Kidney capillary endothelial cell (primary cell): ENCODE data around the gene NPW.

ENCODE experiments used
- DNase-seq: peaks from one replicate; pipeline ENCODE4 v3.0.0-alpha.2; 2018; ENCODE audit warnings: low spot score

NPW gene

DNA sequence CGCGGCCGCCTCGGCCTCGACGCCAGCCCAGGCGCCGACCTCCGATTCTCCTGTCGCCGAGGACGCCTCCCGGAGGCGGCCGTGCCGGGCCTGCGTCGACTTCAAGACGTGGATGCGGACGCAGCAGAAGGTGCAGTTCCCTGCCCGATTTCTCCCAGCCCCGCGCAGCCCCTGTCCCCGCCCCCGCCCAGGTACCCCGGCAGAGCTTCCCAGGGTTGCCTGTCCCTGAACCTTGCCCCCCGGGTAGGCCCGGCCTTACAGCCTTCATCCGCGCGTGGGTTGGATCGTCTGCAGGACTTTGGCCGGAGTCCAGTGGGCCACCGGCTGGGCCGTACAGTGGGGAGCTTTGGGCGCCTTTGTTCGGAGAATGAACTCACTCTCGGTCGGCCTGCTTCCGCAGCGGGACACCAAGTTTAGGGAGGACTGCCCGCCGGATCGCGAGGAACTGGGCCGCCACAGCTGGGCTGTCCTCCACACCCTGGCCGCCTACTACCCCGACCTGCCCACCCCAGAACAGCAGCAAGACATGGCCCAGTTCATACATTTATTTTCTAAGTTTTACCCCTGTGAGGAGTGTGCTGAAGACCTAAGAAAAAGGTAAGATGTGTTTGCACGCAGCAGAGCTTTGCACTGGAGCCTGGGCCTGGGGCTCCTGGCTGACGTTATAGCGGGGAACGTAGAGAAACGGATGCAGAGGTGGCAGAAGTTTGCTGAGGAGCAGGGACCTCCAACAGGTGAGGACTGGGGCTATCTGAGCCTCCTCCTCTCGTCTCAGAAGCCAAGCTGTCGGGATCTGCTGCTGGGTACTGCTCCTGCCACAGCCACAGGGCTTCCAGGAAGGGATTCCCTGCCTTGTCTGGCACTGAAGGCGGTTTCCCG is 35.0 kb upstream of the NPW start:
- DNase-seq = no peak

DNA sequence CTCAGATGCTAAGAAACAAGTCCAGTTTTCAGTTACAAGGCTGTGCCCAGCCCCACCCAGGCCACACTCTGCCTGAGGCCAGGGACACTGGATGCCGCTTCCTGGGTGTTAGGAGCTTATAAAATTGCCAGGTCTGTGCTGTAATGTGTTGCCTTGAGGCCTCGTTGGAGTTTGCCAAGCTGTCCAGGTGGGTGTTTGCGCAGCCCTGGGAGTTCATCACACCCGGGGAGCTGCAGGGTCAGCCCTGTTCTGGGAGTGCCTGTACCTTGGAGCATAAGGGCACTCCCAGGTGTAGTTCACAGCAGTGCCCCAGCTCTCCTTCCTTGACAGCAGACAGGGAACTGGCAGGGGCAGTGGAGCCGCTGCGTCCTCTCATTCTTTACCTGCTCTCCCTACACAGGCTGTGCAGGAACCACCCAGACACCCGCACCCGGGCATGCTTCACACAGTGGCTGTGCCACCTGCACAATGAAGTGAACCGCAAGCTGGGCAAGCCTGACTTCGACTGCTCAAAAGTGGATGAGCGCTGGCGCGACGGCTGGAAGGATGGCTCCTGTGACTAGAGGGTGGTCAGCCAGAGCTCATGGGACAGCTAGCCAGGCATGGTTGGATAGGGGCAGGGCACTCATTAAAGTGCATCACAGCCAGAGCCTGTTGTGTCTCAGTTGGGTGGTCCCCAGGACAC is 34.0 kb upstream of the NPW start:
- DNase-seq = no peak

DNA sequence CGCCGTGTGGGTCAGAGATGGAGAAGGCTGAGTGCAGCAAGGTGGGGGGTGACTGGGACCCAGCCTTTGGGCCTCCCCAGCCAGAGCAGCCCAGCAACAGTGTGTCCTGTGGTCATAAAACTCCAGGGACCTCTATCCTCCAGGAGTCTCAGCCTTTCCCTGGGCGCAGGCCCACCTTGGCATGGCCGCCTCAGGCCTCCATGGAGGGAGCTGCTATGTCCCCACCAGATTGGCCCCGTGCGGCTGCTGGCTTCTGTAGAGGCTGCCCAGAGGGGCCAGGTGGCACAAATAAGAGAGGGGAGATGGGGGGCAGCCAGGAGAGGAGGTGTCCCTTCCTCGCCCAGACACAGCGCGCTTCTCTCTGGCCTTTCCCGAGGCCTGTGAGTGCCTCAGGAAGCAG is 32.4 kb upstream of the NPW start:
- DNase-seq = no peak

DNA sequence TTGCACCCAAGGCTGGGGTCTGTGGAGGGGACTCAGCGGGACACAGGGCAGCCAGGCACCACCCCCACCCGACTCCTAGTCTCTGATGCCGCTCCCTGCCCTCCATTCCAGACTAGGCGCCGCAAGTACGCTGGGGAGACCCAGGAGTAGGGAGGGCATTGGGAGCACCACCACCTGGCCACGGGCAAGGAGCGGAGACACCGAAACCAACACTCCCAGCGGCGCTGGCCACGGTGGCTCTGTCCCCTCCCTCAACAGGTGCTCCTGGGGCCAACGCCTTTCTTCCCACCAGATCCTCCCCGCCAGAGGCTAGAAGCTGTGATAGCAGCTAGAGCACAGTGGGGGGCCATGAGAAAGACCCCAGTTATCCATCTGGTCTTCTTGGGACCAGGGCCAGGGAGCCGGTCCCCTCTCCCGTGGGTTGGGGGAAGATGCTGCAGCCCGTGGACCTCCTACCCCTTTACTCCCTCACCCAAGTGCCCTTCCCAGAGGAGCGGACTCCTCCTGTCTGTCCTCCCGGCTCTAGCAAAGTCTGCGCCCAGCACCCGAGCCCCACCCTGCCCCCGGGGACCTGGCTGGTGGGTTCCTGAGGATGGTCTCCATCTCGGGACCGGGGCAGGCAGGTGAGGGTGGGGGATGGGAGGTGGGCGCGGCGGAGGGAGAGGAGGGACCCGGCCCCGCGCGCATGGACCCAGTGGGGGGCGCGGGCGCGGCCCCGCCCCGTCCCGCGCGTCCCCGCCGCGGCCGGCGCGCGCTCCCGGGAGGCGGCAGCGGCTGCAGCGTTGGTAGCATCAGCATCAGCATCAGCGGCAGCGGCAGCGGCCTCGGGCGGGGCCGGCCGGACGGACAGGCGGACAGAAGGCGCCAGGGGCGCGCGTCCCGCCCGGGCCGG is 30.1 kb upstream of the NPW start, which contains the start of gene SYNGR3:
TSS of gene SYNGR3 (plus strand) at position 762 of the 892 bp plus-strand sequence. CDS start 133 bp downstream, outside the sequence.
- no peak for DNase-seq

DNA sequence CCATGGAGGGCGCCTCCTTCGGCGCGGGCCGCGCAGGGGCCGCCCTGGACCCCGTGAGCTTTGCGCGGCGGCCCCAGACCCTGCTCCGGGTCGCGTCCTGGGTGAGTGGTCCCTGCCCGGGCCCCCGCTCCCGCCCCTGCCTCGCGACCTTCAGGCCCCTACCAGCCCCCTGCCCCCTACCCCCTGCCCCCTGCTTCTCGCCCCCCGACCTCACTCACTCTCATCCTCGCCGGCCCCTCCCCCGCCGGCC is 29.6 kb upstream of the NPW start:
- DNase-seq = no peak

DNA sequence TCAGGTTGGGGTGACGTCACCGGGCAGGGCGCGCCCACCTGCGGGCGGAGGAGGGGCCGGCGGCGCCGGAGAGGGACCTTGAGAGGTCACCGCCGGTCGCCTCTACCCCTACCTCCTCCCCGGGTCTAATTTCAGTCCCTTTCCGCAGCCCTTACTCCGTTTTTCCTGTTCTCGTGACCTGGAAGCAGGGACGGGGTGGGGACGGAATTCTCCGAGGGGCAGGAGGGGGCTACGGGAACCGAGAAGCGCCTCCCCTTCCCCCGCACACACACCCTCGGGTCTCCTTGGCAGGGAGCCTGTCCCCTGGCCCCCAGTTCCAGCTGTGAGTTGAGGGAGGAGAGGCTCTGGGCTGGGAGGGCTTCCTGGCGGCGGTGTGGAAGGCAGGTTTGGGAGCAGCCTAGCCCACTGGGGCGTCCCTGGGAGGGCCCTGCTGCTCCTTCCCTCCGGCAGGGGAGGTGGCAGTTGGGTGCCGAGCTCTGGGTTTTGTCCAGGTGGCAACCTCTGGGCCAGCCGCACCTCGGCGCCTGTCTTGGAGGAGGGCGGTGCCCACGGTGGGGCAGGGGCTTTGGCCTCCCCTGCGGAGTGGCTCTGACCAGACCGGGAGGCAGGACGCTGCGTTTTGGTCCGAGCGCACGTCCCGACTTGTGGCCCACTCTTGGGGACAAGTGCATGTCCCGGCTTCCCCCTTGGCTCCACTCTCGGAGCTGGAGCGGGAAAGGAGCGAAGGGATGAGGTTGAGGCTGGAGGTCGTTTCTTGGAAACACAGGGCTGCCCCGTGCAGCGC is 29.0 kb upstream of the NPW start:
- DNase-seq = no peak

DNA sequence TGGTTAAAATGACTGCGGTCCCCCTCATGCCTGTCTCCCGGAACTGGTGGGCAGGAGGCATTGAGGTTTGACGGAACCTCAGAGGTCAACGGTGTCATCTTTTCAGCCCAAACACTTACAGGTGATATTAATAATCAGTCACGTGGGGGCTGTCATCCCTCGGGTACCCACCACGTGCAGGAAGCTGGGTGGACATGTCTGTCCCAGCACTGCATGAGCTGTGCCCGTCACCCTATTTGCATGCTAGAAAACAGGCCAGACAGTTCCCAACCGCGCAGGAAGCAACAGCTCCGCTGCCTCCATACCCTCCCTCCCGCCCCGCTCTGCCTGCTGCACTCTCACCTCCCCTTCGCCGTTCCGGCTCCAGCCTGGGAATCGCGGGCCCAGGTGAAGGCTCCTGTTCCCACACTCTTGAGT is 28.4 kb upstream of the NPW start:
- no peak for DNase-seq

DNA sequence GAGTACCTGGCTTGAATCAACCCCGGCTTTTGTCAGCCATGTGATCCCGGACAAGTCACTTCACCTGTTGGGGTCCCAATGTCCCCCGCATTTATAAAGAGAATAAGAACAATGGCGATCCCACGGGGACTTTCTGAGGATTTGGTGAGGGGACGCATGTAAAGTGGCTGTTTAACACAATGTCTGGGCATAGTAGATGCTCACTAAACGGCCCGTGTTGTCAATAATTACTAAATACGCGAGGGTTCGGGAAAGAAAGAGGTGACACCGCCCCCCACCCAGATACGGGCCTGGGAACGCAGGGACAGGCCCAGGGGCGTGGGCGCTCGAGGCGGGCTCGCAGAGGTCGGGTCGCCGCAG is 28.0 kb upstream of the NPW start:
- DNase-seq = no peak

DNA sequence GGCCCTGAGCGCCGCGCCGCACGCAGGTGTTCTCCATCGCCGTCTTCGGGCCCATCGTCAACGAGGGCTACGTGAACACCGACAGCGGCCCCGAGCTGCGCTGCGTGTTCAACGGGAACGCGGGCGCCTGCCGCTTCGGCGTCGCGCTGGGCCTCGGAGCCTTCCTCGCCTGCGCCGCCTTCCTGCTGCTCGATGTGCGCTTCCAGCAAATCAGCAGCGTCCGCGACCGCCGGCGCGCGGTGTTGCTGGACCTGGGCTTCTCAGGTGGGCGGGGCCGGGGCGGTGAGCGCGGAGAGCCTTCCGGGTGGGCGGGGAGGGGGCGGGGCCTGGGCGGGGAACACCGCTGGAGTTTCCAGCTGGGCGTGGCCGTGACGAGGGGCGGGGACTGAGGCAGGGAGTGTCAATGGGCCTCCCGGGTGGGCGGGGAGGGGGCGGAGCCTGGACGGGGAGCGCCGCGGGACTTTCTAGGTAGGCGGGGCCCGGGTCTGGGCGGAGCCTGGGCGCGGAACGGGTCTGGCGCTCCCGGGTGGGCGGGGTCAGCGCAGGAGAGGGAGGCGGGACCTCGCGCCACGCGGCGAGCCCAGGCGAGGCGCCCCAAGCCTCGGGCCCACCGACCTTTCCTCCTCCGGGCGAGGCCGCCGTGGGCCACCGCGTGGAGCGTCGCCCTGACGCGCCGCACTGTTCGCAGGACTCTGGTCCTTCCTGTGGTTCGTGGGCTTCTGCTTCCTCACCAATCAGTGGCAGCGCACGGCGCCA is 27.5 kb upstream of the NPW start:
- peak; percentile 87 for DNase-seq

DNA sequence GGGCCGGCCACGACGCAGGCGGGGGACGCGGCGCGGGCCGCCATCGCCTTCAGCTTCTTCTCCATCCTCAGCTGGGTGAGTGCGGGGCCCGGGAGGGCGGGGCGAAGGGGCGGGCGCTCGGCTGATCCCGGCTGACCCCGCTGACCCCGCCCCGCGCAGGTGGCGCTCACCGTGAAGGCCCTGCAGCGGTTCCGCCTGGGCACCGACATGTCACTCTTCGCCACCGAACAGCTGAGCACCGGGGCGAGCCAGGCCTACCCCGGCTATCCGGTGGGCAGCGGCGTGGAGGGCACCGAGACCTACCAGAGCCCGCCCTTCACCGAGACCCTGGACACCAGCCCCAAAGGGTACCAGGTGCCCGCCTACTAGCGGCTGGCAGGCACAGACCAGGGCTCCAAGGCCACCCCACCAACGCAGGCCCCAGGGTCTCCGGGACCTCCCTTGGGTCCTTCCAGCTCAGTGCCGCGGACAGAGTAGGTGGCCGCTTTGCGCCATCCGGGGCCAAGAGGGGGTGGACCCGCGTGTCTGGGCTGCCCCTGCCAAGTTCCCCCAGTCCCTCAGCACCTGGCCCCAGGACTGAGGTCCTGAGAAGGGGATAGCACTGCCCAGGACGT is 26.8 kb upstream of the NPW start:
- no peak for DNase-seq

DNA sequence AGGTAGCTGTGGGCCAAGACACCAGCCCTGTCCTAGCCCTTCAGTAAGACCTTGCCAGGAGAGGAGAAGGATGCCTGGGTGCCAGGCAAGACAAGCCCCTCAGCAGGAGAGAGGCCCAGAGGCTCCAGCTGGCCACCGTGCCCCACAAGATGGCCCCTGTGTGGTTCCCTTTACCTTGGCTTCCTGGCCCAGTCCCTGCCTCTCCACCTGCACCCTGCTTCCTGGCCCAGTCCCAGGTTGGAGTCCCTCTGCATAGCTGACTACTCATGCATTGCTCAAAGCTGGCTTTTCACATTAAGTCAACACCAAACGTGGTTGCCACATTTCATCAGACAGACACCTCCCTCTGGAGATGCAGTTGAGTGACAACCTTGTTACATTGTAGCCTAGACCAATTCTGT is 25.9 kb upstream of the NPW start:
- no peak for DNase-seq

DNA sequence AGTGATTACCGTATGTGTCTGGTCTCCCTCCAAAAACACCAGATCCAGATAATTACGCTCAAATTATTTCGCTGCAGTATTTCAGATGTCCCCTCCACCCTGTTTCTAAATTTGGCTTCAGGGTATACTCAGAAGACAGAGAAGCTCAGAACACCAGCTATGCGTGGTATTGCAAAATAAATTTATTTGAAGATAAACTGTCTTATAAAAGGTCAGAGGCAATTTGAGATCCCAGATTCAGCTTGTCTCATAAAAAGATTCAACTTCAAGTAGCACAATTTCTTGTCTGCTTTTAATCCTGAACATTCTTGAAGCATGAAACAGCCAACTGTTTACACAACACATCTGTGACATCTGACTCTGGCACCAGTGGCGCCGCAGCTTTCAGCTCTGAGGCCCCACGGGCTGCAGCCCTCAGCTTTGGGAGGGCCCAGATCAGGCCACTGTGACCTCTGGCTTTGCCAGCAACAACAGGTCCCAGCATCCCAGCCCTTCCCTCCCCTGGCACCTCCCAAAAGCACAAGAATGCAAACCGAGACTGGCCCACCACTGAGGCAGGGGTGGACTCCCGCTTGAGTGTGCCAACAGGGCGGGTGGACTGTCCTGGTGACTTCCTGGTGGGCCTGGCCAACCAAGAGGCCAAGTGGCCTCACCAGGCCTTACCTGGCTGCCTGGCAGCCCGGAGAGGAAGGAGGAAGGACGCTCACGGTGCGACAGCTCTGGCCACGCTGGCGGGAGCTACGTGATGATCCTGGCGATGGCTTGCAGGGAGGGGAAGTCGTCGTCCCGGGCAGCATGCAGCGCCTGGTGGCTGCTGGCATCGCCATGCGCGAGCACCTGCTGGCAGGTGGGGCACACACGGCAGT is 21.9 kb upstream of the NPW start:
- no peak for DNase-seq

DNA sequence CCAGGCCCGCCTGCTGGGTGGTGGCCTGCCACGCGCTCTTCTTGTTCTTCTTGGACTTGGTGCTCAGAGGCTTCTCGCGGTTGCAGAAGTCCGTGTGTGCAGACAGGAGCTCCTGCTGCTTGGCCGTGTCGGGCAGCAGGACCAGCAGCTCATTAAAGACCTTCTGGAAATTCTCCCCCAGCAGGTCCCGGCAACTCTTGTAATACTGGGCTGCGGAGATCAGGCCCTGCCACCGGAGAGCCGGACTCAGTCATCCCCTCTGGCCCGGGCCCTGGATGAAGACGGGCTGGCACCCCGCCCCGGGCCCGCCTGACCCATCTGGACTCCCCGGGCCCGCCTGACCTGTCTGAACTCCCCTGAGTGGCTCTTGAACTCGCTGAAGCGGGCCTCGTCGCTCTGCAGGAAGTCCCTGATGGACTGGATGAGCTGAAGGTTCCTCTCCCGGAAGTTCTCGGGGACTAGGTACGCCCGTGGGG is 21.2 kb upstream of the NPW start:
- DNase-seq = no peak

DNA sequence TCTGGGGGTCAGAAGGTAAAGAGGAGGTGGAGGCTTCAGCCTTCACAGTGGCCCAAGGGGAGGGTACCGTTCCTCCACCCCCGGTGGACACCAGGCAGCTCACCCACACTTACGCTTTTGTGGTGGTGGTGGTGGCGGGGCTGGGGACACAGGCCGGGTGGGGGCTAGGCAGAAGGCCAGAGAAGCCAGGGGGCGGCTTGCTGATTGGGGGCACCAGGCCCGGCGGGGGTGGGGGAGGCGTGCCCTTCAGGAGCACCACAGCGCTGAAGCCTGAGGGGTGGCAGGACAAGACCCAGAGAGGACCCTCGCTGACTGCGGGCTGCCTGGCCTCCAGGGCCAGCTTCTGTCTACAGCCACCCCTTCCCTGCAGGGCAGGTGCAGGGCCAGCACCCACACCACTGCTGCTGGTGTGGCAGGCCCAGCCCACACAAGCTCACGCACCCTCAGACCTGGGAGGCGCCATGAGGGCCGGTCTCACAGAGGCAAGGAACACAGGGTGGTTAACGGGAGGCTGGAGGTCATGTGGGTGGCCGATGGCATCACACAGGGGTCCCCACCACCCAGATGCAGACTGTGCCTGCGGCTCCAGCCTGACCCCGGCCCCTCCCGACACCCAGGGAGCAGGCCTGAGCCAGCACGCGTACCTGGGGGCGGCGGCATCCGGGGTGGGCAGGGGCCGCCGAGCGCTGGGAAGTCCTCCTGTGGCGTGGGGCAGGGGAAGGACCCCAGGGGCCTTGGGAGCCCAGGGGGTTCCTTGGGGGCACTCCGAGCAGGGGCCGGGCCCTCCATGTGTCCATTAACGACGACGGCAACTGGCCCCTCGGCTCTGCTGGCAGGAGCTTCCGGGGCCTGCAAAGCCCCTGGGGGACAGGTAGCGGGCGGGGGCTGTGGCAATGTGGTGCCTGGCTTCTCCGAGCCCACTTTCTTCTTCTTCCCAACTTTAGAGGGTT is 20.5 kb upstream of the NPW start:
- no peak for DNase-seq

DNA sequence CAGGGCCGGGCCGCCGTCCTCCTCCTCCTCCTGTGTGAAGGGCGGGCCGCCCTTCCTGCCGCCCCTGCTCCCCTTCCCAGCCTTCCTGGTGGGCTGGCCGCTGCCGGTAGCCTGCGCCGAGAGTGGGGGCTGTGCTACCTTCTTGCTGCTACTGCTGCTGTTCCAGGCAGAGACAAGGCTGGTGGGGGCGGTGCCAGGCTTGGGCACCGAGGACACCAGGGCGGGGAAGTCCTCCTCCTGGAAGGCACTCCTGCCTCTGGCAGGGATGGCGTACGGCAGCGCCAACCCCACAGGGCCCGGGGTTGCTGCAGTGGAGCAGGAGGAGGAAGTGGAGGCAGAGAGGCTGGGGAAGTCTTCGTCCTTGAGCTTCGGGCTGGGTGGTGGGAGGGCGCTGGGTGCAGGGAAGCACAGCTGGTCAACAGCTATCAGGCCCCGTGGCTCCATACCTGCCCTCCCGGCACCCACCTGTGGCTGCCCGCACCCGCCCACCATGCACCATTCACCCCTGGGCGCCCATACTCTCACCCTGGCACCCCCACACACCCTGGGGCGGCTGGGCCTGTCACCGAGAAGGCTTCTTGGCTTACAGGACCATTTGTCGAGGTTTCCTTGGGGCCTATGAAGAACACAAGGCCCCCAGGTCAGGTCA is 19.6 kb upstream of the NPW start:
- no peak for DNase-seq

DNA sequence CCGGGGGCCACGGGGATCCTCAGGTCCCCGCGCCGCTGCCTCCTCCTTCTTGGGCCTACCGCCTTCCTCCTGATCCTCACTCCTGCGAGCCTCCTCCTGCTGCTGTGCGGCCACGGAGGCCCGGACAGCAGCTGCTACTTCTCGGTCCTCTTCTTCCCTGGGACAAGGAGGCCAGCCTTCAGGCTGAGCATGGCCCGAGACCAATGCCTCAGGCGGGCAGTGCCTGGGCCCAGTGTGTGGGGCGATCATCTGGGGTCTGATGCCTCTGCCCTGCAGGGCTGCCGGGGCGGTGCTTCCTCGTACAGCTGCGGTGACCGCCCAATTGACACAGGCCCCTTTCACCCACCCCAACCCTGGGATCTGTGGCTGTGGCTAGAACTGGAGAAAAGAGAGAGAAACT is 18.6 kb upstream of the NPW start:
- DNase-seq = no peak

DNA sequence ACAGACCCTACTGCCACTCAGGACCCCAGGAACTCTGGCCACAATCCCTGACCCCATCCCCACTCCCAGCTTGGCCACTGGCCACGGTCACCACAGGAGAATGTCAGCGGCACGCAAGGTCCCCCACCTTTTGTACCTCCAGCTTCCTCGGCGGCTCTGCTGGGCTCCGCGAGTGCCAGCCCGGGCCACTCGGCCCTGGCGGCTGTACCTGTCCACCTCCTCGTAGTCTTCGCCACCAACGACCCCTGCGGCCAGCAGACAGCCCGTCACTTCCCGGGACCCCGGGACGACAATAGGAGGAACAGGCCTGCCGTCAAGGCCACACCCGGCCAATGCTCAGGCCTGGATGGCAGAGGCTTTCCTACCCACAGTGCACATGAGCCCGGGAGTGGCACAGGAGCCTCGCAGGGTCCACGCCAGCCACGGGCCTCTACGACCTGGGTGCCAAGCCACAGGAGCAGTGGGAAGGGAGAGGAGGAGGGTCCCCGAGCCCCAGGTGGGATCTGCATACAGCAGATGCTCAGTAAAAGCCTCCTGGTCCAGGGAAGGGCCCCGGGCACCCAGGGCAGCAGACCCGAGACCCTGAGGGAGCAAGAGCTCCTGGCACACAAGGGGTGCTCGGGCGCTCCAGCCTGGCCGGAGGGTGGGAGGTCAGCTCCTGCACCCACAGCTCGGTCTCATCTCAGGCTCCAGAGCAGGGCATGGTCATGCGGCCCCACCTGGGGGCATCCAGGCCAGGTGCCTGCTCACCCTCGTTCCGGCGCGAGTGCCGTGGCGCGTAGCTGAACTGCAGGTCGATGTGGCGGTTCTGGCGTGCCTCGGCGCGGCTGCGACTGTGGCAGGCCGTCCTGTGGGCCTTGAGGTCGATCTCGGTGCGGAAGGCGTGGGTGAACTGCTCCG is 17.9 kb upstream of the NPW start:
- DNase-seq = no peak
